Posterior vena cava (tissue), 2 donors: ENCODE results near the gene TNC. TPM values are rescaled to one million over a fixed set of nuclear protein-coding genes. Genes with fewer than 3 reads are reported as not detected.

Experiments used
- DNase-seq: peaks from one replicate; pipeline ENCODE4 v3.0.0-alpha.2; 2020; ENCODE audit warnings: low spot score
- intact Hi-C, 2 donors: fragments of 100-400 bp; cut with DNase I; formaldehyde crosslinking; loops; one replicate each; pipeline versions ENCODE4 v1.14.1 to v1.14.2; 2022 to 2023
- total RNA-seq, 2 donors: library from RNA; stranded (reverse); fragmentation: NEBNext Ultra II Directional; extraction: Animal tissue kit (Norgen Biotek cat#: 25700); gene quantifications; one replicate each; pipeline ENCODE4 v1.2.1, GENCODE V29; 2021
- donor health status: DM: yes; HTN: yes; CAD: no.
- donor health status: DM: yes; HTN: yes; CAD: no.

The TNC gene
- total RNA-seq, 2 donors from 2014 or later: 1,005 to 1,076 TPM

GRCh38 chr9:115069771-115070170 lies 48.2 kb downstream of the TNC start:
- DNase-seq: no peak
- intact Hi-C loops: no loop called here

GRCh38 chr9:115069302-115069701 lies 48.7 kb downstream of the TNC start:
- intact Hi-C loops: no loop called here
- no peak for DNase-seq

- no peak for DNase-seq
- intact Hi-C loops: no loop called here
These were observed 49.9 kb downstream of the TNC start for GRCh38 chr9:115068031-115068430.

- DNase-seq: no peak
- intact Hi-C loops: no loop called here
These were observed 54.7 kb downstream of the TNC start for GRCh38 chr9:115063058-115063845.

GRCh38 chr9:115058684-115059315 lies 59.2 kb downstream of the TNC start:
- DNase-seq: peak; percentile 86
- intact Hi-C loops: no loop called here

- no peak for DNase-seq
- intact Hi-C loops: no loop called here
These were observed 59.8 kb downstream of the TNC start for GRCh38 chr9:115058175-115058574.

- intact Hi-C loops: no loop called here
- DNase-seq: no peak
These were observed 60.4 kb downstream of the TNC start for GRCh38 chr9:115057559-115057958.

GRCh38 chr9:115050002-115050490 lies 67.9 kb downstream of the TNC start:
- DNase-seq: no peak
- intact Hi-C loops: no loop called here

- intact Hi-C loops: loop anchor here in 1 of 2 donors (10.0 kb wide), 1 partner anchor 478 kb away; no protein-coding TSS in a partner anchor
- DNase-seq: no peak
These were observed 71.1 kb downstream of the TNC start for GRCh38 chr9:115046824-115047223.

- DNase-seq: no peak
- intact Hi-C loops: loop anchor here in 1 of 2 donors (10.0 kb wide), 1 partner anchor 479 kb away; no protein-coding TSS in a partner anchor
These were observed 71.8 kb downstream of the TNC start for GRCh38 chr9:115046199-115046598.

GRCh38 chr9:115043632-115044031 lies 74.3 kb downstream of the TNC start:
- intact Hi-C loops: loop anchor here in 1 of 2 donors (10.0 kb wide), 1 partner anchor 481 kb away; no protein-coding TSS in a partner anchor
- no peak for DNase-seq

- intact Hi-C loops: loop anchor here in 1 of 2 donors (10.0 kb wide), 1 partner anchor 482 kb away; no protein-coding TSS in a partner anchor
- no peak for DNase-seq
These were observed 75.0 kb downstream of the TNC start for GRCh38 chr9:115042781-115043509.

- intact Hi-C loops: loop anchor here in 1 of 2 donors (10.0 kb wide), 1 partner anchor 485 kb away; no protein-coding TSS in a partner anchor
These were observed 78.3 kb downstream of the TNC start for GRCh38 chr9:115039516-115040120.

GRCh38 chr9:115038178-115038577 lies 79.8 kb downstream of the TNC start:
- no peak for DNase-seq
- intact Hi-C loops: no loop called here

More at GRCh38 chr9:115039516-115040120, 78.3 kb downstream of the TNC start:
- DNase-seq: no peak

GRCh38 chr9:115036691-115037090 lies 81.3 kb downstream of the TNC start:
- DNase-seq: no peak
- intact Hi-C loops: no loop called here

GRCh38 chr9:115035841-115036612 lies 81.9 kb downstream of the TNC start:
- intact Hi-C loops: no loop called here
- no peak for DNase-seq

GRCh38 chr9:115034801-115035200 lies 83.2 kb downstream of the TNC start:
- intact Hi-C loops: no loop called here
- DNase-seq: no peak

GRCh38 chr9:115033800-115034199 lies 84.2 kb downstream of the TNC start:
- intact Hi-C loops: no loop called here
- no peak for DNase-seq

- intact Hi-C loops: no loop called here
- no peak for DNase-seq
These were observed 85.7 kb downstream of the TNC start for GRCh38 chr9:115032296-115032695.
